Activated gamma-delta T cell (primary cell): ENCODE results near the gene BRF1.
"Not testable (repeated sequence)": the region's sequence is repeated elsewhere in the genome, so short reads cannot be mapped to it uniquely, and the experiment has no call there.

Experiments used
- DNase-seq: peaks from one replicate; lab custom pipeline; 2025; lab: John Stamatoyannopoulos, UW

Gene BRF1

GRCh38 chr14:105288936-105289335, 11.9 kb downstream of the BRF1 start:
- not testable (repeated sequence) for DNase-seq

GRCh38 chr14:105287249-105288102, 13.3 kb downstream of the BRF1 start:
- no peak for DNase-seq

- DNase-seq: no peak
Measured at GRCh38 chr14:105286759-105287144, 14.0 kb downstream of the BRF1 start.

GRCh38 chr14:105285174-105285573, 15.6 kb downstream of the BRF1 start:
- no peak for DNase-seq

- no peak for DNase-seq
Measured at GRCh38 chr14:105283899-105284298, 16.9 kb downstream of the BRF1 start.

- no peak for DNase-seq
Measured at GRCh38 chr14:105283028-105283427, 17.8 kb downstream of the BRF1 start.

GRCh38 chr14:105282098-105282725, 18.6 kb downstream of the BRF1 start:
- DNase-seq: no peak

GRCh38 chr14:105281371-105282097, 19.3 kb downstream of the BRF1 start:
- DNase-seq: no peak

- no peak for DNase-seq
Measured at GRCh38 chr14:105280525-105280924, 20.3 kb downstream of the BRF1 start.

- no peak for DNase-seq
Measured at GRCh38 chr14:105279642-105280361, 21.0 kb downstream of the BRF1 start.

GRCh38 chr14:105277448-105277847, 23.4 kb downstream of the BRF1 start:
- DNase-seq: not testable (repeated sequence)

- no peak for DNase-seq
Measured at GRCh38 chr14:105275267-105275946, 25.4 kb downstream of the BRF1 start.

GRCh38 chr14:105274637-105275036, 26.2 kb downstream of the BRF1 start:
- no peak for DNase-seq

GRCh38 chr14:105273062-105273461, 27.7 kb downstream of the BRF1 start:
- DNase-seq: no peak

GRCh38 chr14:105272623-105273022, 28.2 kb downstream of the BRF1 start:
- no peak for DNase-seq

- no peak for DNase-seq
Measured at GRCh38 chr14:105271224-105271890, 29.4 kb downstream of the BRF1 start.

GRCh38 chr14:105269405-105269804, 31.4 kb downstream of the BRF1 start:
- DNase-seq: no peak

- DNase-seq: no peak
Measured at GRCh38 chr14:105268736-105269354, 32.0 kb downstream of the BRF1 start.

- no peak for DNase-seq
Measured at GRCh38 chr14:105267820-105268548, 32.8 kb downstream of the BRF1 start.

- no peak for DNase-seq
Measured at GRCh38 chr14:105261781-105262180, 39.0 kb downstream of the BRF1 start.
